ENCODE results near the gene RNF217. TPM values are rescaled to one million over a fixed set of nuclear protein-coding genes. Genes with fewer than 3 reads are reported as not detected.
A peak's percentile ranks its signal among the peaks of the same experiment; 100 is the strongest.
"Not testable (repeated sequence)": the region's sequence is repeated elsewhere in the genome, so short reads cannot be mapped to it uniquely, and the experiment has no call there.

The RNF217 gene
- total and polyA plus RNA-seq, 12 donors = 2.1 to 26.9 (median 13.0) TPM

GRCh38 chr6:124964764-124965105 lies 2.5 kb downstream of the RNF217 start:
- Histone ChIP-seq H3K36me3 (peaks cover 0 to 19% (median 0%) of the 10 kb centered on the region in 9 donors), H3K27ac (peak overlapping the region in 8 of 10 donors; percentile 3 to 94 (median 93)), H3K4me1 (peaks cover 0 to 57% (median 42%) of the 10 kb centered on the region in 9 donors), H3K27me3 (no peaks in the 10 kb centered on the region), H3K4me3 (peak overlapping the region in 8 of 10 donors; percentile 71 to 91 (median 86)), H3K9me3 (no peaks in the 10 kb centered on the region)
- no peak for ATAC-seq
- no peak for DNase-seq
- no peak for TF ChIP-seq CTCF (IDR thresholded peaks at IDR 0.05)
- WGBS, 2 donors = 54 to 59% methylated on average over 3 of the region's 3 CpGs
- intact Hi-C loops (cut with DNase I) = loop anchor here in 8 of 10 donors (5.0 to 10.0 kb wide), 7 partner anchors 38 to 243 kb away; no protein-coding TSS in a partner anchor

GRCh38 chr6:124965424-124965850 lies 3.2 kb downstream of the RNF217 start:
- ATAC-seq, H3K4me3 ChIP-seq, DNase-seq, H3K27me3 ChIP-seq, H3K9me3 ChIP-seq: not testable (repeated sequence)
- peaks cover 0 to 57% (median 42%) of the 10 kb centered on the region in 9 donors for H3K4me1 ChIP-seq
- 90 to 95% methylated on average over 3 of the region's 3 CpGs for WGBS, 2 donors
- intact Hi-C loops (cut with DNase I) = loop anchor here in 3 of 10 donors (10.0 kb wide), 2 partner anchors 129 to 139 kb away; no protein-coding TSS in a partner anchor
- H3K36me3 ChIP-seq = peaks cover 0 to 19% (median 0%) of the 10 kb centered on the region in 9 donors
- H3K27ac ChIP-seq = peak overlapping the region in 1 of 10 donors; percentile 93

GRCh38 chr6:124967444-124967843 lies 5.2 kb downstream of the RNF217 start:
- no peak for TF ChIP-seq CTCF (IDR thresholded peaks at IDR 0.05)
- intact Hi-C loops (cut with DNase I) = loop anchor here in 3 of 10 donors (10.0 kb wide), 2 partner anchors 127 to 137 kb away; no protein-coding TSS in a partner anchor
- no peak for ATAC-seq
- H3K27me3 ChIP-seq = no peaks in the 10 kb centered on the region
- WGBS, 2 donors = 95 to 97% methylated on average over 1 of the region's 1 CpG
- H3K36me3 ChIP-seq = peaks cover 0 to 33% (median 0%) of the 10 kb centered on the region in 9 donors
- no peaks in the 10 kb centered on the region for H3K9me3 ChIP-seq
- H3K4me1 ChIP-seq = peaks cover 0 to 51% (median 35%) of the 10 kb centered on the region in 9 donors
- H3K27ac ChIP-seq = no peak overlapping the region
- DNase-seq = no peak
- no peak overlapping the region for H3K4me3 ChIP-seq

- WGBS, 2 donors = 15 to 23% methylated on average over 1 of the region's 1 CpG
- DNase-seq (no peak), ATAC-seq (peak in 1 of 8 donors; percentile 39)
- intact Hi-C loops (cut with DNase I) = loop anchor here in 3 of 10 donors (10.0 kb wide), 2 partner anchors 126 to 136 kb away; no protein-coding TSS in a partner anchor
- no peak for TF ChIP-seq CTCF (IDR thresholded peaks at IDR 0.05)
- H3K27ac ChIP-seq = no peak overlapping the region
- H3K9me3 ChIP-seq = no peaks in the 10 kb centered on the region
- H3K4me3 ChIP-seq = no peak overlapping the region
- peaks cover 0 to 53% (median 34%) of the 10 kb centered on the region in 9 donors for H3K4me1 ChIP-seq
- no peaks in the 10 kb centered on the region for H3K27me3 ChIP-seq
- peaks cover 0 to 40% (median 0%) of the 10 kb centered on the region in 9 donors for H3K36me3 ChIP-seq
These were observed 6.2 kb downstream of the RNF217 start for GRCh38 chr6:124968401-124968800.

- peak in 1 of 8 donors; percentile 22 for ATAC-seq
- intact Hi-C loops (cut with DNase I) = no loop called here
These were observed 8.0 kb downstream of the RNF217 start for GRCh38 chr6:124970243-124970642.

More at GRCh38 chr6:124970243-124970642, 8.0 kb downstream of the RNF217 start:
- H3K27ac ChIP-seq = no peak overlapping the region
- H3K4me1 ChIP-seq = peaks cover 0 to 36% (median 18%) of the 10 kb centered on the region in 9 donors
- no peak for DNase-seq
- H3K9me3 ChIP-seq = no peaks in the 10 kb centered on the region
- no peak overlapping the region for H3K4me3 ChIP-seq
- H3K27me3 ChIP-seq = no peaks in the 10 kb centered on the region
- H3K36me3 ChIP-seq = peaks cover 0 to 48% (median 0%) of the 10 kb centered on the region in 9 donors
- TF ChIP-seq CTCF (IDR thresholded peaks at IDR 0.05) = no peak
- 96 to 99% methylated on average over 5 of the region's 5 CpGs for WGBS, 2 donors
